ENCODE results near the gene EPGN. TPM values are rescaled to one million over a fixed set of nuclear protein-coding genes. Genes with fewer than 3 reads are reported as not detected.

The EPGN gene
- total RNA-seq, 1 donor from 2014 or later, result 6.9 TPM

- intact Hi-C loops (cut with DNase I), result no loop called here
- Histone ChIP-seq H3K27me3 (no peaks in the 10 kb centered on the region), H3K9me3 (peaks cover 5% of the 10 kb centered on the region), H3K27ac (no peak overlapping the region), H3K4me3 (no peak overlapping the region), H3K36me3 (no peaks in the 10 kb centered on the region), H3K4me1 (no peaks in the 10 kb centered on the region)
- no peak for DNase-seq (ENCODE audit: extremely low spot score in 2 of 2)
- no peak for TF ChIP-seq POLR2A (IDR thresholded peaks at IDR 0.05)
- TF ChIP-seq POLR2AphosphoS5 (IDR thresholded peaks at IDR 0.05; ENCODE audit: insufficient read depth in 1 of 2, low read depth in 1 of 2), result no peak
- no peak for TF ChIP-seq CTCF (IDR thresholded peaks at IDR 0.05)
These were observed 35.8 kb downstream of the EPGN start for GRCh38 chr4:74344031-74344430.

- no peaks in the 10 kb centered on the region for H3K27me3 ChIP-seq
- no peak for TF ChIP-seq POLR2A (IDR thresholded peaks at IDR 0.05)
- no peak for TF ChIP-seq CTCF (IDR thresholded peaks at IDR 0.05)
- no peak for TF ChIP-seq POLR2AphosphoS5 (IDR thresholded peaks at IDR 0.05; ENCODE audit: insufficient read depth in 1 of 2, low read depth in 1 of 2)
- no peaks in the 10 kb centered on the region for H3K36me3 ChIP-seq
- H3K4me1 ChIP-seq, result no peaks in the 10 kb centered on the region
- H3K27ac ChIP-seq, result no peak overlapping the region
- DNase-seq (ENCODE audit: extremely low spot score in 2 of 2), result no peak
- no peak overlapping the region for H3K4me3 ChIP-seq
- intact Hi-C loops (cut with DNase I), result no loop called here
- H3K9me3 ChIP-seq, result no peaks in the 10 kb centered on the region
These were observed 45.6 kb downstream of the EPGN start for GRCh38 chr4:74353858-74354257.

- no peaks in the 10 kb centered on the region for H3K36me3 ChIP-seq
- no peak for TF ChIP-seq POLR2A (IDR thresholded peaks at IDR 0.05)
- TF ChIP-seq POLR2AphosphoS5 (IDR thresholded peaks at IDR 0.05; ENCODE audit: insufficient read depth in 1 of 2, low read depth in 1 of 2), result no peak
- TF ChIP-seq CTCF (IDR thresholded peaks at IDR 0.05), result no peak
- no peak overlapping the region for H3K27ac ChIP-seq
- DNase-seq (ENCODE audit: extremely low spot score in 2 of 2), result no peak
- no peaks in the 10 kb centered on the region for H3K4me1 ChIP-seq
- no peak overlapping the region for H3K4me3 ChIP-seq
- no peaks in the 10 kb centered on the region for H3K9me3 ChIP-seq
- intact Hi-C loops (cut with DNase I), result no loop called here
- H3K27me3 ChIP-seq, result no peaks in the 10 kb centered on the region
These were observed 49.7 kb downstream of the EPGN start for GRCh38 chr4:74357965-74358364.

- no peaks in the 10 kb centered on the region for H3K27me3 ChIP-seq
- intact Hi-C loops (cut with DNase I), result no loop called here
- no peak overlapping the region for H3K27ac ChIP-seq
These were observed 53.4 kb downstream of the EPGN start for GRCh38 chr4:74361671-74362070.

GRCh38 chr4:74362347-74362746, 54.1 kb downstream of the EPGN start:
- no peak overlapping the region for H3K4me3 ChIP-seq
- H3K4me1 ChIP-seq, result peaks cover 16% of the 10 kb centered on the region
- H3K9me3 ChIP-seq, result no peaks in the 10 kb centered on the region
- intact Hi-C loops (cut with DNase I), result no loop called here
- no peak for DNase-seq (ENCODE audit: extremely low spot score in 2 of 2)
- no peak overlapping the region for H3K27ac ChIP-seq
- H3K36me3 ChIP-seq, result no peaks in the 10 kb centered on the region
- no peaks in the 10 kb centered on the region for H3K27me3 ChIP-seq
- TF ChIP-seq POLR2A (IDR thresholded peaks at IDR 0.05), result no peak
- TF ChIP-seq POLR2AphosphoS5 (IDR thresholded peaks at IDR 0.05; ENCODE audit: insufficient read depth in 1 of 2, low read depth in 1 of 2), result no peak
- TF ChIP-seq CTCF (IDR thresholded peaks at IDR 0.05), result no peak

More at GRCh38 chr4:74361671-74362070, 53.4 kb downstream of the EPGN start:
- TF ChIP-seq CTCF (IDR thresholded peaks at IDR 0.05) (no peak), POLR2A (IDR thresholded peaks at IDR 0.05) (no peak), POLR2AphosphoS5 (IDR thresholded peaks at IDR 0.05; ENCODE audit: insufficient read depth in 1 of 2, low read depth in 1 of 2) (no peak)
- Histone ChIP-seq H3K9me3 (no peaks in the 10 kb centered on the region), H3K4me1 (peaks cover 16% of the 10 kb centered on the region), H3K36me3 (no peaks in the 10 kb centered on the region), H3K4me3 (no peak overlapping the region)
- no peak for DNase-seq (ENCODE audit: extremely low spot score in 2 of 2)

All from vagina (tissue), 2 donors.